Astrocyte of the cerebellum (primary cell): ENCODE measurements around the gene PRRT3.

Source experiments
- DNase-seq: peaks from one replicate; pipeline ENCODE4 v3.0.0-alpha.2; 2011; ENCODE audit warnings: low read depth
- H3K4me3 ChIP-seq: 2 replicates; pipeline ENCODE4 v1.5.1; 2011; ENCODE audit warnings: mild to moderate bottlenecking, low read depth, low read length, moderate library complexity
- in situ Hi-C: cut with HindIII; loops from 2 replicates; pipeline ENCODE4 v1.10.0; 2017; ENCODE audit warnings: low sequenced_read_pairs
- TF ChIP-seq, protein P1 (sequence below): IDR thresholded peaks from 2 replicates; pipeline ENCODE4 v1.5.1; 2012; ENCODE audit warnings: low read length, low read depth, moderate library complexity, mild to moderate bottlenecking; ENCODE audit errors: missing control alignments

The PRRT3 gene

DNA sequence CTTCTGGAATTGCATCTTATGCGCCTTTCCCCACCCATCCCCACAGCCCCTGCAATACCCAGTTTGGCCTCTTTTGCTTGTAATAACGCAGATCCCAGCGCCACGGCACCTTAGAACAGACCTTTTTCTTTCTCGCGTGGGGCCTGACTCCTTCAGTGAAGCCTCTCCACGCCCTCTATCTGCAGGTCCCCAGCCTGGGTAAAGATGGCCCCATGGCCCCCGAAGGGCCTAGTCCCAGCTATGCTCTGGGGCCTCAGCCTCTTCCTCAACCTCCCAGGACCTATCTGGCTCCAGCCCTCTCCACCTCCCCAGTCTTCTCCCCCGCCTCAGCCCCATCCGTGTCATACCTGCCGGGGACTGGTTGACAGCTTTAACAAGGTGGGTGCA, 18.0 kb downstream of the PRRT3 start:
- TF ChIP-seq, protein P1, sequence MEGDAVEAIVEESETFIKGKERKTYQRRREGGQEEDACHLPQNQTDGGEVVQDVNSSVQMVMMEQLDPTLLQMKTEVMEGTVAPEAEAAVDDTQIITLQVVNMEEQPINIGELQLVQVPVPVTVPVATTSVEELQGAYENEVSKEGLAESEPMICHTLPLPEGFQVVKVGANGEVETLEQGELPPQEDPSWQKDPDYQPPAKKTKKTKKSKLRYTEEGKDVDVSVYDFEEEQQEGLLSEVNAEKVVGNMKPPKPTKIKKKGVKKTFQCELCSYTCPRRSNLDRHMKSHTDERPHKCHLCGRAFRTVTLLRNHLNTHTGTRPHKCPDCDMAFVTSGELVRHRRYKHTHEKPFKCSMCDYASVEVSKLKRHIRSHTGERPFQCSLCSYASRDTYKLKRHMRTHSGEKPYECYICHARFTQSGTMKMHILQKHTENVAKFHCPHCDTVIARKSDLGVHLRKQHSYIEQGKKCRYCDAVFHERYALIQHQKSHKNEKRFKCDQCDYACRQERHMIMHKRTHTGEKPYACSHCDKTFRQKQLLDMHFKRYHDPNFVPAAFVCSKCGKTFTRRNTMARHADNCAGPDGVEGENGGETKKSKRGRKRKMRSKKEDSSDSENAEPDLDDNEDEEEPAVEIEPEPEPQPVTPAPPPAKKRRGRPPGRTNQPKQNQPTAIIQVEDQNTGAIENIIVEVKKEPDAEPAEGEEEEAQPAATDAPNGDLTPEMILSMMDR = peak; percentile 37
- peak overlapping the region; percentile 67 for H3K4me3 ChIP-seq
- no peak for DNase-seq
- in situ Hi-C loops = loop anchor here (5.0 kb wide), 1 partner anchor 52 kb away; the partner anchor contains the start of gene CIDEC

GRCh38 chr3:9933561-9934234, 18.5 kb downstream of the PRRT3 start, which contains the start of gene CRELD1:
TSS of gene CRELD1 (plus strand) at chr3:9933834. CDS start at chr3:9934439, 605 bp downstream.
- peak within 1 kb of the TSS; percentile 67 for H3K4me3 ChIP-seq
- TF ChIP-seq, protein P1 = no peak
- peak; percentile 65 for DNase-seq
- in situ Hi-C loops = loop anchor here (5.0 kb wide), 1 partner anchor 51 kb away; the partner anchor contains the start of gene CIDEC

DNA sequence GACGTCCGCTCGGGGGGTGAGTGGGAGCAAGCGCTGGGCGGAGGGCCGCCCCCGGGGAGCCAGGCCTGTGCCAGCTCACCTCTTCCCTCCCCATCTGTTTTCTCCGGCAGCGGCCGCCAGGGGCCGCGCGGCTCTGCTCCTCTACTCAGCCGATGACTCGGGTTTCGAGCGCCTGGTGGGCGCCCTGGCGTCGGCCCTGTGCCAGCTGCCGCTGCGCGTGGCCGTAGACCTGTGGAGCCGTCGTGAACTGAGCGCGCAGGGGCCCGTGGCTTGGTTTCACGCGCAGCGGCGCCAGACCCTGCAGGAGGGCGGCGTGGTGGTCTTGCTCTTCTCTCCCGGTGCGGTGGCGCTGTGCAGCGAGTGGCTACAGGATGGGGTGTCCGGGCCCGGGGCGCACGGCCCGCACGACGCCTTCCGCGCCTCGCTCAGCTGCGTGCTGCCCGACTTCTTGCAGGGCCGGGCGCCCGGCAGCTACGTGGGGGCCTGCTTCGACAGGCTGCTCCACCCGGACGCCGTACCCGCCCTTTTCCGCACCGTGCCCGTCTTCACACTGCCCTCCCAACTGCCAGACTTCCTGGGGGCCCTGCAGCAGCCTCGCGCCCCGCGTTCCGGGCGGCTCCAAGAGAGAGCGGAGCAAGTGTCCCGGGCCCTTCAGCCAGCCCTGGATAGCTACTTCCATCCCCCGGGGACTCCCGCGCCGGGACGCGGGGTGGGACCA, 19.2 kb downstream of the PRRT3 start:
- in situ Hi-C loops = loop anchor here (5.0 kb wide), 1 partner anchor 51 kb away; the partner anchor contains the start of gene CIDEC
- DNase-seq = no peak
- TF ChIP-seq, protein P1 = peak; percentile 81
- H3K4me3 ChIP-seq = peak overlapping the region; percentile 67

DNA sequence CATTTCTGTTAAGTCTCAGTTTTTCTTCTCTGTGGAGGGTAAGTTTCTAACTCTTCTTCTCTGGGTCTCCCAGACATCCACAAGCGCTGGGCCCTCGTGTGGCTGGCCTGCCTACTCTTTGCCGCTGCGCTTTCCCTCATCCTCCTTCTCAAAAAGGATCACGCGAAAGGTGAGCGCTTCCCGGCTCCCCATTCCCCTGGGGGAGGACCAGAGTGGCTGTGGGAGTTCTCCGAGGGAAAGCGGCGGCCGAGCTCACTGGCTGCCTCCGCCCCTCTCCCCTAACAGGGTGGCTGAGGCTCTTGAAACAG, 19.7 kb downstream of the PRRT3 start:
- in situ Hi-C loops = loop anchor here (5.0 kb wide), 1 partner anchor 50 kb away; the partner anchor contains the start of gene CIDEC
- DNase-seq = no peak
- H3K4me3 ChIP-seq = peak overlapping the region; percentile 67
- TF ChIP-seq, protein P1 = no peak

DNA sequence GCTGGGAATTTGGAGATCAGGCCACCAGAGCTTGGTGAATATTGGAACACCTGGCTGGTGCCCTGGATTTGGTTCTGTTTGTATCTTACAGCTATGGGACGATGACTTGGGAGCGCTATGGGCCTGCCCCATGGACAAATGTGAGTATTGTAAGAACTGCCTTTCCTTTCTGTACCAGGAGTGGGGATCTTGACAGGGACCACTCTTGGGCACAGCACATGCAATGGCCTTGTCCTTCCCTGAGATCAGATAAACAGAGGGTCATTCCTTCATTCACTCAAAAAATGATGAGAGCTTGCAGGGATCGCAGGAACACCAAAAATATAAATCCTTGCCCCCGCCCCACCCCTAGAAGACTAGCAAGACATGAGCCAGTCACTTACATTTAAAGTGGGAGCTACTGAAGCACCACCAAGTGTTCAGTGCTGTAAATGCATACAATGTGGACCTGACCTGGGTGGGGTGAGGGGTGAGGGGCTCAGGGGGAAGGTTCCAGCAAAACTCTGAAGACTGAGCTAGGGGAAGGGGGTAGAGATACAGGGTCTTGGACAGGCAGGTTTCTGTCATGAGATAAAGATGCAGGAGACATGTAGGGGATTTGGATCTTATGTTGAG, 21.3 kb downstream of the PRRT3 start:
- in situ Hi-C loops = loop anchor here (5.0 kb wide), 1 partner anchor 49 kb away; the partner anchor contains the start of gene CIDEC
- DNase-seq = no peak
- TF ChIP-seq, protein P1 = no peak
- no peak overlapping the region for H3K4me3 ChIP-seq

- no peak overlapping the region for H3K4me3 ChIP-seq
- TF ChIP-seq, protein P1 = no peak
- DNase-seq = no peak
- in situ Hi-C loops = no loop called here
Observed at GRCh38 chr3:9928158-9928557, 24.1 kb downstream of the PRRT3 start.
